Dermis blood vessel endothelial cell (primary cell): ENCODE results near the gene TMEM53. TPM values are rescaled to one million over a fixed set of nuclear protein-coding genes. Genes with fewer than 3 reads are reported as not detected.
"Not testable (repeated sequence)": the region's sequence is repeated elsewhere in the genome, so short reads cannot be mapped to it uniquely, and the experiment has no call there.

Experiments used
- DNase-seq: peaks from one replicate; pipeline ENCODE4 v3.0.0; 2010
- total RNA-seq: library from RNA; depleted of rRNA; stranded (reverse); fragments of >200 nt; gene quantifications from 2 replicates; pipeline ENCODE4 v1.2.3, GENCODE V29; 2014

TMEM53 gene
- total RNA-seq, 1 donor from 2014 or later, result 4.4 TPM

DNA sequence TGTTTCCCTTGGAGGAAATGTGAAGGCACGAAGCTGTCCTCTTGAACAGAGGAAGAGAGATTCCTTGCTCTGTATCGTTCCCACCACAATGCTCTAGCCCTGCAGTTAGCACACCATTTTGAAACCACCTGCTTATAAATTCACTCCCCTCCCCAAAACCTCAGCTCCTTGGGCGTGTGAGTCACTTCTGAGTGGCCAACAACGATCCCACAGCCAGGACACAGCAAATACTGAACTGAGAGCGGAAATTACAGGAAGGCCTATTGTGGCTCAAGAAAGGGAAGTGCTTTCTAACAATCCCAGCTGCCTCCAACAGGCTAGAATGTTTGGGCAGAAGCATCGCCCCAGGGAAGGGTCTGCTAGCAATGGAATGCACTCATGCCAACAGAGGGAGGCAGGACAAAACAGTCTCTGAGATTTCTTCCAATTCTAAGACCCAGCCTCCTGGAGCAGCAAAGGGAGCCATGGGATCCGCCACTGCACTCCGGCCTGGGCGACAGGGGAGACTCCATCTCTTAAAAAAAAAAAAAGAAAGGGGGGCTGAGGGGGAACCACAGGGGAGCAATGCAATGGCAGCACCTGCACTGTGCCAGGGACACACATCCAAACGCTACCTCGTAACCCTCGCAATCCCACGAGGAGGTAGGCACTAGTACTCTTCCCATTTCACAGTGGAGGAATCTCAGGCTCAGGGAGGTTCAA lies 1.9 kb downstream of the TMEM53 start:
- DNase-seq, result peak; percentile 91

DNA sequence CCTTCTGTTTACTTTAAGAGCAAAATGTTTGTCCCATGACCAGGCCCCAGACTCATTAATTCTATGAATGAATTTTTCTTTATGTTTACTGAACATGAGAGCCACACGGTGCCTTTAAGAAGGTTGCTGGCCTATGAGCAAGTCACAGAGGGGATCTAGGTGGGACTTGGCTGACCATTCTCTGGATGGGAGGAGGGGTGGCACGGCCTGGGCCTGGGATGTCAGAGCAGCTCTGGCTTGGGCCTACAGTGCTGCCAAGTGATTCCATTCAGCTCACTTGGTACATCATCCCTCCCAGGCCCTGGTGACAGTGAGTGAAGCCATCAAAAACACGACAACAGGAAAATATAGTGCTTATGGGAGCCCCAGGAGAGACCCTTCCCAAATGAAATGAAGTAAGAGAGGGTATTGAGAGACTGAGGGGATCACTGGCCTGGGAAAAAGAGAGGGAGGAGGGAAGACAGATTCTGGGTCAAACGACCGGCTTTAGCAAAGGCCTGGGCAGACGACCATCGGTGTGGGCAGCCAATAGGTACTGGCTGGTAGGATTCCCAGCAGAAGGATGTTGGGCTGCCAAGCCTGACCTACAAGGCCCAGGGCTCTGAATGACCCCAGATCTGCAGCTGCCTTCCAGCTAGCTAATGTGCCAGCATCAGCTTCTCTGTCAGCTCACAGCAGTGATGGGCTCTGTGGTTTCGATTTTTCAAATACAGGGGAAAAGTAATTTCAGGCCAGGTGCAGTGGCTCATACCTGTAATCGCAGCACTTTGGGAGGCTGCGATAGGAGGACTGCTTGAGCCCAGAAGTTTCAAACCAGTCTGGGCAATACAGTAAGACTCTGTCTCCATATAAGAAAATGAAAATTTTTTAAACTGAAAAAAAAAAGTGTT lies 3.3 kb downstream of the TMEM53 start:
- DNase-seq, result no peak

DNA sequence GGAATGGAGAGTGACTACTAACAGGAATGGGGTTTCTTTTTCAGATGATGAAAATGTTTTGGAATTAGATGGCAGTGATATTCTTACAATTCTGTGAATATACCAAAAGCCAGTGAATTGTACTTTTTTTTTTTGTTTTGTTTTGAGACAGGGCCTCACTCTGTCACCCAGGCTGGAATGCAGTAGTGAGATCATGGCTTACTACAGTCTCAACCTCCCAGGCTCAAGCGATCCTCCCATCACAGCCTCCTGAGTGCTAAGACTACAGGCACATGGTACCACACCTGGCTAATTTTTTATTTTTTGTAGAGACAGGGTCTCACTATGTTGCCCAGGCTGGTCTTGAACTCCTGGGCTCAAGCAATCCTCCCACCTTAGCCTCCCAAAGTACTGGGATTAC lies 7.6 kb downstream of the TMEM53 start:
- DNase-seq, result not testable (repeated sequence)

DNA sequence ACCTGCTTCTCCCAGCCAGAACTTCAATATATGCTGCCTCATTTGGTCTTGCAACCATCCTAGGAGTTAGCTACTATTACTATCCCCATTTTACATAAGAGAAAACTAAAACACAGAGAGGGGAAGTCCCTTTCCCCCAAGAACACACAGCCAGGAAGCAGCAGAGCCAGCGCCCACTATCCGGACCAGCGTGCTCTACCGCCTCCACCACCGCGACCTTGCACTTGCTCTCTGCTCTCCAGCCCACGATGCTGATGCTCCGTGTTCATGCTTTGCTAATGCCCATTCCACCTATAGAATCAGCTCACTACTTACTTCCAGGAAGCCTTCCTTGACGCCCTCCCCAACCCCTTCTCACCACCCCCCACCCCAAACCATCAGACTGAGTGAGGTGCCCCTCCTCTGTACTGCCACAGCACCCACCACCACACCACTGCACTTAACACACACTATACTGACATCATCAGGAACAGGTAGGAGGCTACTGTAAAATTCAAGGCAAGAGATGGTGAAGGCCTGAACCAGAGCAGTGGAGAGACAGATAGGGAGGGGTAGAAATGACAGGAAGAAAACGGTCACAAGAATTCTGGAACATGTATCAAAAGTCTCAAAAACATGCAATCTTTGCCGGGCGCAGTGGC lies 9.4 kb downstream of the TMEM53 start:
- DNase-seq, result no peak

DNA sequence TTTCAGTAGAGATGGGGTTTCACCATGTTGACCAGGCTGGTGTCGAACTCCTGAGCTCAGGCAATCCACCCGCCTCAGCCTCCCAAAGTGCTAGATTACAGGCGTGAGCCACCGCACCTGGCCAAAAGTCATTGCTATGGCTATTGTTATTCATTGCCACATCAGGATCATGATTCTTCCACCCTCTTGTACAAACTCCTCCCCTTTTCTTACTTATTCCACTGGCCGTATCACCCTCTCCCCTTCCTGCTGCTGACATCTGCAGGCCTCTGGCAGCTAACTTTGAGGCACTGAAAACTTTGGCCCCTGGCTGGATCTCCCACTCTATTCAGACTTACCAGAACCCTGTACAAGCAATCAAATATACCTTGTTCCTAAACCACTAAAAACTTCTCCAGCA lies 10.9 kb downstream of the TMEM53 start:
- DNase-seq, result no peak

DNA sequence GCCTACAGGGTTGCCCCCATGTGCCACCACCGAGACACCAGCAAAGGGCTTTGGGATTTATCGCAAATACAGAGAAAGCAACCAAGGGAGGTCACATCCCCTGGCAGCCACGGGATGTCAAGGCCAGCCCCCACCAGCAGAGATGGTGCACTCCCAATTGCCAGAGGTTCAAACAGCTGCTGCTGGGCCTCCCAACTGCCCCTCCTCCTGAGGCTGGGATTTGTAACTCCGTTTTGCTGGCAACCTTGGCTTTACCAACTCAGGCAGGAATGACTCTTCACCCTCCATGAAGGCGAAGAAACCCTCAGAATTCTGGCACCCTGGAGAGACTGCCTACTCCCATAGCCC lies 11.6 kb downstream of the TMEM53 start:
- DNase-seq, result no peak

DNA sequence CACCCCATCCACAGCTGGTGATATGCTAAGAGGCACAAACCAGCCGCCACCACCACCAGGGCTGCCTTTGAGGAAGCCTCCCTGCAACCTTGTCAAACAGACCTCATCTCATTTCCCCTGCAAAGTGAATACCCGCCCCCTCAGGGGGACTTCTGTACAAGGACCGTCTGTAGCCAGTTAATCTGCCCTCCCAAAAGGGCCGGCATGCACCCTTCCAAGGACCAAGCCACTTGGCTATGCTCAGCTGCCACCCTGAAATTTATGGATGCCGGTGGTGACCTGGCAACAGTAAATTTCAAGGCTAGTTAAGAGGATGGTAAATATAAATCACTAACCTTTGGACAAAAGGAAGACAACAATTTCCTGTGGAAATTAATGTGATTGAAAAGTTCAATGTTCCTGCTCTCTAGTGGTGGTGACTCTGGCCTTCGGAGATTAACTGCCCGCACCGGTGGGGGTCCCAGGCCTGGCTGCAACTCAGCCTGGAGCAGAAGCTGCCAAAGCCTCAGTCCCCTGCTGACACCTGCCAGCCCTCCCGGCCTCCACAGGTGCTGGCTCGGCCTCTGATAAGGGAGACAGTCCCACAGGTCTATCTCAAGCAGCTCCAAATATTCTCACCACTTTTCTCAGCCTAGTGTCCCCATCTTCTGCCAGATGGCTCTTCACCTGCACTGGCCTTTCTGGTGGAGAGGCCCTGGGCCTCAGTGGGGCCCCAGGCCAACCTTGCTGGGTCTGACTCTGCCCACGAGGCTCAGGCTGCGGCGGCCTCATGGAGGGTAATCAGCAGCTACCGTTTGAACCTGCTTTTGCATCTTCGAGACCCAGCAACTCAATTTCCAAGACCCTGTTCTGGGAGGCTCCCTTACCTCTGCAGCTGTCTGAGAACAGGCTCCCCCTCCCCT lies 12.2 kb downstream of the TMEM53 start:
- no peak for DNase-seq

DNA sequence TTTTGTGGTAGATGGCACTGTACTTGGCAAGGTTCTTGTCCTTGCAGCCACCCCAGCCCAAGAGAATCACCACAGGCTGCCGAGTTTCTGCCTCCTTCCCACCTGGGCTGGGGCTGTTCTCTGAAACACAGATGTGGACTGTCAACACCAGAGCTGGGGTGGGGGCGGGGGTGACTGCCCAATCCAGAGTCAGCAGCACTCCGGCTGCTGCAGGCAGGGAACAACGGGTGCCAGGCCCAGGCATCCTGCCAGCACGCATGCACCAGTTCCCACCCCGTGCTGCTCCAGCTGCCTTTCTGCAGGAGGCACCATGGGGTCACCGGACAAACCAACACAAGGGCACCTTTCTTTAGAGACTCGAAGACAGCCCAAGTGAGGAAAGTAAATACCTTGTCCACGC lies 14.1 kb downstream of the TMEM53 start:
- DNase-seq, result peak; percentile 30

DNA sequence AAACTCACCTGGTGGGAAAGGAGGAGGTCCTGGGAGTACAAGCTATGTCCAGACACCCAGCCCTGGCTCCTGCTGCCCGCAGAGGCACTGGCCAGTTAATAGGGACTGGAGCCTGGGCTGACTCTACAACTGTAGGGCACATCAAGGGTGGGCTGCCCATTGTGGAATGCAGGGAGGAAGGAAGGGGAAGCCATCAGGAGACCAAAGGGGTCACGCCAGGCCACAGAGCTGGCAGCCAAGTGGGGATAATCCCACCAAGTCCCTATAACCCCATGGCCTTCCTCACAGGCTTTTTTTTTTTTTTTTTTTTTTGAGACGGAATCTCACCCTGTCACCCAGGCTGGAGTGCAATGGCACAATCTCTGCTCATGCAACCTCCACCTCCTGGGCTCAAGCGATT lies 14.7 kb downstream of the TMEM53 start:
- no peak for DNase-seq

DNA sequence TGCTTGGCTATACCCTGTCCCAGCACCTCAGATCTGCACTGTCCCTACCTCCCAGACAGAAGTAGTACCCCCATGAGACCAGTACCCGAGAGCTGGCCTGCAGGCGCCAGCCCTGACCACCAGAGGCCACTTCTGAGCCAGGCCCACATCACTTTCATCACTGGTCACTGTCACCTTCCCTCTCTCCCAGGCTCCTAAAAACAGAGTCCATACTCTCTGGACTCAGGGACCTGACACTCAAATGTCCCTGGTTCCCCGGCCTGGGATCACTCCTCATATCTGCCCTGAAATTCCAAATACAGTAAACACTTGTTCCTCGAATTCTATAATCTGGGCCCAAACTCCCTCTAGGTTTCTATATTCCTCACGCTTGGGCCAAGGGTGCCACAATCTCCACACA lies 18.7 kb downstream of the TMEM53 start:
- peak; percentile 49 for DNase-seq

DNA sequence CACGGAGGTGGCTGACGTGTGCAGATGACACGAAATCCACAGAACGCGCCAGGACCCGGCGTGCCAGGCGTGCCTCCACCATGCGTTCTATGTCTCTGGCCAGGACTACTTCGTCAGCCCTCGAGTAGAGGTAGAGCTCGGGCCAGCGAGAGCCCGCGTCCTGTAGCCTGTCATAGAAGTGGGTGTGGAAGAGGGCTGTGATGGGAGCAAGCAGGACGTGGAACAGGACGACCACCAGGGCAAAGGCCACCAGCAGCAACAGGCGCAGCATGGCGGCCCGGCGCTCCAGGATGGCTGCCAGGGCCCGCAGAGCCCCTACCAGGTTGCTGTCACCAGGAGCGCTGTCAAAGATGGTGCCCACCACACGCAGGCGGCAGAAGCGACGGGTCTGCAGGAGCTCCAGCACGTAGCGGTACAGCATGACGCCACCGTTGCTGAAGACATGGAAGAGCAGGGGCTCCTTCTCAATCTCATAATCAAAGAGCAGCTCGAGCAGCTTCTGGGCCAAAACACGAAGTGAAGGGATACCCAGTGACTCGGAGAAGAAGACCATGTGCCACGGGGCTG lies 19.6 kb downstream of the TMEM53 start:
- DNase-seq, result no peak

DNA sequence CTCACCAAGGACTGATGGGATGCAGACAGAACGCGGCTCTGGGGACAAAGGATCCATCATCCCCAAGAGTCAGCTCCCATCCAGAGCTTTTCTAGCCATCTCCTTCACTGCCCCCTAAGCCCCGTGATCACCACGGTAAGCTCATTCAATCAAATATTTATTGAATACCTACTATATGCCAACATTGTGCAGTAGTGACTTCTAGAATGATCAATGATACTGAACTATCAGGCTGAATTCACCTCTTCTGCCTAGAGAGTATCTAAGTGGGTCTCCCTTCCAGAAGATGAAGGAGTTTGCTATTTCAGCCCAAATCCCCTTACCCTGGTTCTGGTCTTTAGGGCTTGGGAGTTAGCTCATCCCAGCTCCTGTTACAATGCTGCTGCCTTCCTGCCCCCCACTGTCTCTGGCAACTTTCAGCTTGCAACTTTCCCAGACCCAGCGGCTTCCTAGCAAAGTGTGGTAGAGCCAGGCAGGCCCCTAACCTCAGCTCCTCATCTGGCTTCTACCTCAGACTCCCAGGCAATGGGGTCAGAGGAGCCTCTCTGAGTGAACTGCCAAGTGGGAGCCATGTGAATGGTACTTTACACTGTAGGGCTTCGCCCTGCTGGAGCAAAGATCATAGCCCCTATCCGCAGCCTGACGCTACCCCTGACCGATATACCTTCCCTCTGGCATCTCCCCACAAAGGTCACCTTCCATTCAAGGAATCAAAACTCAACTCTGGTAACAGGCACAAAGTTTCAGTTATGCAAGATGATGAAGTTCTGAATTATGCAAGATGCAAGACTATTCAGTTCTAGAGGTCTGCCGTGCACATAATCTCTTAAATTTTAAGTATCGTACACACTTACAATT lies 20.9 kb downstream of the TMEM53 start:
- no peak for DNase-seq

DNA sequence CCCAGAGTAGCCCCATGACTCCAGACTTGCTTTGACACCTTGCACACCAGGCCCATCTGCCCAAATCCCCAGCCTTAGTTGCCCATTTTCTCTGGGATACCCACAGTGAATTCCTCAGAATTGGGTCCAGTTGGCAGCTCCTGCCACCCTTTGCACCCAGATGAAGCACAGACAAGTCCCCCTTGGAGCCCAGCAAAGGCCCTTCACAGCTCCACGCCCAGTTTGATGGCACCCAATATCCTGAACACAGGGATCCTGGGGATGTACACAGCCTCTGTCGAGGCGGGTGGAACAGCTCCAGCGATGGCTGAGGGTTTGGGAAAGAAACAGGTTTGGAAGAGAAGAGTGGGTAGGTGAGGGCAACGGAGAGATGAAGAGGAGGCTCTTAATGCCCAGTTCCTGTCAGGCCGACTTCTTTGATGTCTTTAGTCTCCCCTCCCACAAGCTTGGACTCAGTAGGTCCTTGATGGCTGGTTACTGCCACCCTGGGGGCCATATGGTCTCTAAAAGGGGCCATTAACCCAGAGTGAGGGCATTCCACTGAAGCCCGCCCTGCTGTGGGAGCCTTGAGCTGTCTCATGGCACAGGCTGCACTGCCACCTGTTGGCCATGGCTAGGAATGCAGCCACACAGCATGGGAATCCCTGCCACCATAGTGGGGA lies 21.7 kb downstream of the TMEM53 start:
- peak; percentile 85 for DNase-seq

DNA sequence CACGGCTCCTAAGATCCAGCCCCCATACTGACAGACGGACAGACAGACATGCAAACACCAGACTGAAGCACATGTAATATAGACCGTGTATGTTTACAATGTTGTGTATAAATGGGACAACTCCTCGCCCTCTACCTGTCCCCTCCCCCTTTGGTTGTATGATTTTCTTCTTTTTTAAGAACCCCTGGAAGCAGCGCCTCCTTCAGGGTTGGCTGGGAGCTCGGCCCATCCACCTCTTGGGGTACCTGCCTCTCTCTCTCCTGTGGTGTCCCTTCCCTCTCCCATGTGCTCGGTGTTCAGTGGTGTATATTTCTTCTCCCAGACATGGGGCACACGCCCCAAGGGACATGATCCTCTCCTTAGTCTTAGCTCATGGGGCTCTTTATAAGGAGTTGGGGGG lies 23.2 kb downstream of the TMEM53 start:
- no peak for DNase-seq

DNA sequence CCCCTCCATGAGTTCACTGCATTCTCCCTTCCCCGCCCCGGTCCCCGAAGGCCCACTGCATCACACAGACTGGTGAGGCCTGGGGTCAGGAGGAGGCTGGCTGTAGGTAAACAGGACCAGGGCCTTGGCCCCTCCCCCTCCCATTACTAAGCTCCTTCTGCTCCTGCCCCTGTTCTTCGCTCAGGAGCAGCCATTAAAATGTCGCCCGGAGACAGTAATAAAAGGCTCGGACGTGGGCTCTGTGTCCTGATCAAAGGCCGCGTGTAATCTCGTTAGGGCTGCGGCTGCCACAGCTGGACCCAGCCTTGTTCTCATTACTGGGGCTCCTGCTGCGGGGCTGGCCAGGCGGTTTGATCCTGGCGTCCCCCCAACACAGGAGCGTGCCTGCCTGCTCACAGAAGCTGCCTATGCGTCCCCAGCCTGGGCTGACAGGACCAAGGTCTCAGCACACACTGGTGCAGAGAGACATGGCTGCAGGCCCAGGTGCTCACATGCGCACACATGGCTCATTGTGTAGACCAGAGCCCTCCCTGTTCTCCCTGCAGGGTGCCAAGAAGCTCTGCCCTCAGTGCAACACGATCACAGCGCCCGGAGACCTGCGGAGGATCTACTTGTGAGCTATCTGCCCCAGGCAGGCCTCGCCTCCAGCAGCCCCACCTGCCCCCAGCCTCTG lies 24.0 kb downstream of the TMEM53 start:
- DNase-seq, result no peak

DNA sequence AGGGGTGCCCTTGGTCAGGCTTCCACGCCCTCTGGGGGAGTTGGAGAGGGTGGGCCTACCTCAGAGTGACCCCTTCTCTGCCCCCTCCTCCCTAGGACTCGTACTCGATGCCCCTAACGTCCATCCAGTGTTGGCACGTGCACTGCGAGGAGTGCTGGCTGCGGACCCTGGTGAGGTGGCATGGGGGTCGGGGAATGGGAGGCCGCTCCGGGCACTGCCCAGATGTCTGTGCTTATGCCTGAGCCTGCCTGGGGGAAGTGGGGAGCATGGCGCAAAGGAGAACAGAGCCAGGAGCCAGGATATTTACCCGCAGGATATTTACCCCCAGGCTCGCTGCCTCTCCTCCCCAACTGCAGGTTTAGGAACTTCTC lies 24.5 kb downstream of the TMEM53 start:
- DNase-seq, result no peak

DNA sequence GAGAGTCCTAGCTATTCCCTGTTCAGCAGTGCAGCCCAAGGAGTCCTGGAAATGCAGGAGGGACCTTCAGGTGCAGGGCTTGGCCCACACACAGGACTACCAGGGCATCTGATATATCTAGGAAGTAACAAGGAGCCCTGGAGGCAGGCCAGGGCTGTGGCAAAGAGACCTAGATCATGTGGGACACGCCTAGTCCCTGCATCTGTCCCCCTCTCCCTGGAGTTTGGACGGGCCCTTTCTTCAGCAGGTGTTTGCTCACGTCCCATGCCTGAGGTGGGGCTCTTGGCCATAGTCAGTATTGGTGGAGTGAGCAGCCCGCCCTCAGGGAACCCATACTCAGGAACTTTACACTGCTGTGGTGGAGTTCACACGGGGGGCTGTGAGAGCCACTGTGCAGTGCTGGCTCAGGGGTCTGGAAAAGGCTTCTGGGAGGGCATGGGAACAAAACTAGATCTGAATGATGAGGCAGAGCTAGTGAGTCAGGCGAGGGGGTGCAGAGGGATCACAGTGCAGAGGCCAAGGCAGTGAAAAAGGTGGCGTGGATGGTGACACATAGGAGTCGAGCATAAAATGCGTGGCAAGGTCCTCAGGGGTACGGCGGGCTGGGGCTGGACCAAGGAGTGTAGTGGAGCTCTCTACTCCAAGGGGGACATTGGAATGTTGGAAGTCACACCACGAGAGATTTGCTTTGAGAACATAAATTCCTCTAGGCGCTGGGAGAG lies 25.6 kb downstream of the TMEM53 start:
- no peak for DNase-seq

DNA sequence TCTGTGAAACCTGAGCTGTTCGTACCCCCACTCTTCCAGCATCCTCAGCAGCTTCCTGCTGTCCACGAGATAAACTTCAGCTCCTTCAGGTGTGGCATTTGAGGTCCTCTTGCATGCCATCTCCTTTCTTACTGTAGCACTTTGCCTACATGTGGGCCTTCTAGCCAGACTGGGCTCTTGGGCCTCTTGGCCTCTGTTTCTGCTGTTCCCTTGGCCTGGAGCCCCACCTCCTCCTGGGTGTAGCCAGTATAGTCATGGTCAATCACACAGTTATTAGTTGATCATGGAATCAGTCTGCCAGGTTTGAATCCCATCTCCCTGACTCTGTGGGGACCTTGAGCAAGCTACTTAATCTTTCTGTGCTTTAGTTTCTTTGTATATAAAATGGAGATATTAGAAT lies 26.4 kb downstream of the TMEM53 start:
- DNase-seq, result no peak
